IMR-90 (cell line): ENCODE results near the gene PEX7.

Experiments
- BHLHE40 ChIP-seq: fragments of 150-350 bp; IDR thresholded peaks from 2 replicates; pipeline ENCODE4 v1.6.1; 2016; ENCODE audit warnings: mild to moderate bottlenecking, low read depth, low read length
- MAFK ChIP-seq: IDR thresholded peaks from 2 replicates; pipeline ENCODE4 v1.6.1; 2012; ENCODE audit warnings: low read depth, low read length, improper control_type of control experiment
- MXI1 ChIP-seq: IDR thresholded peaks from 2 replicates; pipeline ENCODE4 v1.6.1; 2012; ENCODE audit warnings: low read depth, mild to moderate bottlenecking, low read length, moderate library complexity, borderline replicate concordance
- POLR2A ChIP-seq: IDR thresholded peaks from 2 replicates; pipeline ENCODE4 v1.6.1; 2012; ENCODE audit warnings: mild to moderate bottlenecking, low read depth, low read length
- RAD21 ChIP-seq: IDR thresholded peaks from 2 replicates; pipeline ENCODE4 v1.6.1; 2012; ENCODE audit warnings: low read length, improper control_type of control experiment
- TF ChIP-seq, protein P1 (sequence below): conservative IDR thresholded peaks from 2 replicates; pipeline ENCODE4 v1.5.1; 2012; ENCODE audit warnings: mild to moderate bottlenecking, low read depth, low read length, improper control_type of control experiment
- TF ChIP-seq, protein P2 (sequence below): fragments of 150-350 bp; IDR thresholded peaks from 2 replicates; pipeline ENCODE4 v1.6.1; 2017; ENCODE audit warnings: mild to moderate bottlenecking, antibody characterized with exemption, low read length, low read depth

DNA sequence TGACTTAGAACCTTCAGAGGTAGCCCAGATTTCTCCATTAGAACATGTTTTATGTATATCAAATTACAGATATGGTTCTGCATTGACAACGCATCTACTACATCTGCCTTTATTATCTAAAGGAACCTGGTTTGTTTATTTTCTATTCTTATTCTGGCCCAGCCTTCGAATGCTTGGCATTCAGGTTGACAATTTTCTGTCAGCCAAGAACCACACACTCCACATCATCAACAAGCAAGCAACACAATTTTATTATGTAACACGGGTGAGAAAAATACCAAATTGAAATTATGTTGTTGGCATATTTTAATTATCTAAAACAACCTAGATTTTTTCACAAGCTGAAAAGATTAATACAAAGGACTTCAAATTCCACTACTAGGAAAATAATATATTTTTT, 44.7 kb upstream of the PEX7 start:
- TF ChIP-seq, protein P1, sequence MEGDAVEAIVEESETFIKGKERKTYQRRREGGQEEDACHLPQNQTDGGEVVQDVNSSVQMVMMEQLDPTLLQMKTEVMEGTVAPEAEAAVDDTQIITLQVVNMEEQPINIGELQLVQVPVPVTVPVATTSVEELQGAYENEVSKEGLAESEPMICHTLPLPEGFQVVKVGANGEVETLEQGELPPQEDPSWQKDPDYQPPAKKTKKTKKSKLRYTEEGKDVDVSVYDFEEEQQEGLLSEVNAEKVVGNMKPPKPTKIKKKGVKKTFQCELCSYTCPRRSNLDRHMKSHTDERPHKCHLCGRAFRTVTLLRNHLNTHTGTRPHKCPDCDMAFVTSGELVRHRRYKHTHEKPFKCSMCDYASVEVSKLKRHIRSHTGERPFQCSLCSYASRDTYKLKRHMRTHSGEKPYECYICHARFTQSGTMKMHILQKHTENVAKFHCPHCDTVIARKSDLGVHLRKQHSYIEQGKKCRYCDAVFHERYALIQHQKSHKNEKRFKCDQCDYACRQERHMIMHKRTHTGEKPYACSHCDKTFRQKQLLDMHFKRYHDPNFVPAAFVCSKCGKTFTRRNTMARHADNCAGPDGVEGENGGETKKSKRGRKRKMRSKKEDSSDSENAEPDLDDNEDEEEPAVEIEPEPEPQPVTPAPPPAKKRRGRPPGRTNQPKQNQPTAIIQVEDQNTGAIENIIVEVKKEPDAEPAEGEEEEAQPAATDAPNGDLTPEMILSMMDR, result no peak
- TF ChIP-seq BHLHE40, result no peak
- no peak for TF ChIP-seq MAFK
- TF ChIP-seq, protein P2, sequence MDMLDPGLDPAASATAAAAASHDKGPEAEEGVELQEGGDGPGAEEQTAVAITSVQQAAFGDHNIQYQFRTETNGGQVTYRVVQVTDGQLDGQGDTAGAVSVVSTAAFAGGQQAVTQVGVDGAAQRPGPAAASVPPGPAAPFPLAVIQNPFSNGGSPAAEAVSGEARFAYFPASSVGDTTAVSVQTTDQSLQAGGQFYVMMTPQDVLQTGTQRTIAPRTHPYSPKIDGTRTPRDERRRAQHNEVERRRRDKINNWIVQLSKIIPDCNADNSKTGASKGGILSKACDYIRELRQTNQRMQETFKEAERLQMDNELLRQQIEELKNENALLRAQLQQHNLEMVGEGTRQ, result no peak
- no peak for TF ChIP-seq POLR2A
- no peak for TF ChIP-seq RAD21
- no peak for TF ChIP-seq MXI1
